Upper lobe of left lung (tissue), 6 donors: ENCODE results near the gene BEST1. TPM values are rescaled to one million over a fixed set of nuclear protein-coding genes. Genes with fewer than 3 reads are reported as not detected.

ENCODE experiments used
- ATAC-seq, 2 donors: fragments of 200-7000 bp; cut with Tn5 transposase; one replicate each; pipeline ENCODE4 v1.9.1; 2022; ENCODE audit warnings: mild to moderate bottlenecking in 2 of 2, moderate library complexity in 2 of 2; ENCODE audit not compliant: low FRiP score in 2 of 2
- DNase-seq, 2 donors: peaks; one replicate each; pipeline ENCODE4 v3.0.0-alpha.2; 2019 to 2020
- H3K27ac ChIP-seq, 4 donors: fragments of 200-600 bp; sonication (generic); one replicate each; pipeline ENCODE4 v1.5.1; 2016 to 2019
- H3K27me3 ChIP-seq, 4 donors: fragments of 200-600 bp; sonication (generic); one replicate each; pipeline ENCODE4 v1.5.1; 2017 to 2019
- H3K36me3 ChIP-seq, 4 donors: fragments of 200-600 bp; sonication (generic); one replicate each; pipeline ENCODE4 v1.5.1; 2016 to 2019
- H3K4me1 ChIP-seq, 4 donors: fragments of 200-600 bp; sonication (generic); one replicate each; pipeline ENCODE4 v1.5.1; 2018 to 2019
- H3K4me3 ChIP-seq, 4 donors: fragments of 200-600 bp; sonication (generic); one replicate each; pipeline ENCODE4 v1.5.1; 2017 to 2019; ENCODE audit warnings: mild to moderate bottlenecking in 2 of 4, moderate library complexity in 1 of 4
- H3K9me3 ChIP-seq, 4 donors: fragments of 200-600 bp; sonication (generic); one replicate each; pipeline ENCODE4 v1.5.1; 2018 to 2019
- CTCF ChIP-seq, 6 experiments: fragments of 450-650 bp in 4 of 6; fragments of 200-600 bp in 2 of 6; sonication (generic) in 2 of 6; IDR thresholded peaks; one replicate each; pipeline ENCODE4 v1.5.1; 2016 to 2019; ENCODE audit warnings: antibody characterized with exemption in 6 of 6
- EP300 ChIP-seq, 4 donors: sonication (generic); formaldehyde crosslinking; IDR thresholded peaks; one replicate each; pipeline ENCODE4 v1.5.1; 2017; ENCODE audit warnings: antibody characterized with exemption in 4 of 4, control low read depth in 2 of 4
- POLR2A ChIP-seq, 4 donors: fragments of 450-650 bp; IDR thresholded peaks; one replicate each; pipeline ENCODE4 v1.5.1; 2016 to 2017; ENCODE audit warnings: antibody characterized with exemption in 4 of 4, mild to moderate bottlenecking in 2 of 4
- POLR2AphosphoS5 ChIP-seq, 2 donors: sonication (generic); formaldehyde crosslinking; IDR thresholded peaks; one replicate each; pipeline ENCODE4 v1.5.1; 2017; ENCODE audit warnings: antibody characterized with exemption in 2 of 2
- WGBS, 2 donors: methylation state at CpG; one replicate each; pipeline ENCODE4 v1.1.5; 2017 to 2018; 5-methylcytosine and 5-hydroxymethylcytosine counted together
- total RNA-seq, 6 donors: library from RNA; depleted of rRNA in 4 of 6; stranded (reverse); fragments of >200 nt in 4 of 6; gene quantifications; one replicate each; pipeline versions ENCODE4 v1.1.0 to v1.2.1, GENCODE V29; 2016 to 2021
- donor health status: DM: no; HTN: no; CAD: no; lungs with moderate emphysema.
- donor health status: DM: no; HTN: yes; CAD: no; lungs with severe emphysema.

Gene BEST1
- total RNA-seq: 10 to 100 TPM in 3 of 6 donors, 1 to 10 TPM in 3; 6.5 to 18.9 (median 10.4) TPM

- H3K4me1 ChIP-seq: peaks cover 12 to 15% (median 13%) of the 10 kb centered on the region in 4 donors
- H3K4me3 ChIP-seq: no peak within 1 kb of the TSS
- H3K27me3 ChIP-seq: peaks cover 0 to under 1% (median 0%) of the 10 kb centered on the region in 4 donors
- H3K27ac ChIP-seq: peak within 1 kb of the TSS in 1 of 4 donors; percentile 42
- no peak for TF ChIP-seq POLR2A (IDR thresholded peaks at IDR 0.05)
- TF ChIP-seq POLR2AphosphoS5 (IDR thresholded peaks at IDR 0.05): no peak
- TF ChIP-seq EP300 (IDR thresholded peaks at IDR 0.05): no peak
- TF ChIP-seq CTCF (IDR thresholded peaks at IDR 0.05): no peak
- DNase-seq (no peak), ATAC-seq (no peak)
- H3K36me3 ChIP-seq: no peaks in the 10 kb centered on the region
- WGBS, 2 donors: 86% methylated on average over 6 of the region's 8 CpGs; no CpG with 5 or more reads in 1 of the 2 donors
- H3K9me3 ChIP-seq: no peaks in the 10 kb centered on the region
Measured at GRCh38 chr11:61950035-61950547, at the start of gene BEST1. BEST1 (plus strand) TSS chr11:61950351; CDS start chr11:61951807, 1,456 bp downstream.

- ATAC-seq: no peak
- no peak for TF ChIP-seq POLR2AphosphoS5 (IDR thresholded peaks at IDR 0.05)
- no peak for TF ChIP-seq POLR2A (IDR thresholded peaks at IDR 0.05)
- TF ChIP-seq CTCF (IDR thresholded peaks at IDR 0.05): no peak
- TF ChIP-seq EP300 (IDR thresholded peaks at IDR 0.05): no peak
- Histone ChIP-seq H3K9me3 (no peaks in the 10 kb centered on the region), H3K36me3 (peaks cover 0 to 12% (median 2%) of the 10 kb centered on the region in 4 donors), H3K4me1 (peaks cover 0 to 4% (median 0%) of the 10 kb centered on the region in 4 donors), H3K27ac (no peak overlapping the region), H3K27me3 (no peaks in the 10 kb centered on the region), H3K4me3 (no peak overlapping the region)
- no peak for DNase-seq
- WGBS, 2 donors: 84 to 93% methylated on average over 7 to 8 of the region's 10 CpGs
Measured at GRCh38 chr11:61901397-61901796, 48.8 kb upstream of the BEST1 start.

- DNase-seq: no peak
- Histone ChIP-seq H3K9me3 (no peaks in the 10 kb centered on the region), H3K4me3 (no peak overlapping the region), H3K4me1 (peaks cover 0 to 4% (median 0%) of the 10 kb centered on the region in 4 donors), H3K27ac (no peak overlapping the region), H3K27me3 (no peaks in the 10 kb centered on the region), H3K36me3 (peaks cover 0 to 20% (median 3%) of the 10 kb centered on the region in 4 donors)
- TF ChIP-seq POLR2AphosphoS5 (IDR thresholded peaks at IDR 0.05) (no peak), POLR2A (IDR thresholded peaks at IDR 0.05) (no peak), EP300 (IDR thresholded peaks at IDR 0.05) (no peak), CTCF (IDR thresholded peaks at IDR 0.05) (no peak)
- 94 to 95% methylated on average over 11 of the region's 11 CpGs for WGBS, 2 donors
- no peak for ATAC-seq
Measured at GRCh38 chr11:61902313-61902712, 47.8 kb upstream of the BEST1 start.

GRCh38 chr11:61903845-61904244 lies 46.3 kb upstream of the BEST1 start:
- ATAC-seq (no peak), DNase-seq (no peak)
- Histone ChIP-seq H3K9me3 (no peaks in the 10 kb centered on the region), H3K36me3 (peaks cover 0 to 20% (median 3%) of the 10 kb centered on the region in 4 donors), H3K4me1 (peaks cover 0 to 4% (median 0%) of the 10 kb centered on the region in 4 donors), H3K27me3 (no peaks in the 10 kb centered on the region), H3K27ac (no peak overlapping the region), H3K4me3 (no peak overlapping the region)
- 89 to 96% methylated on average over 3 of the region's 3 CpGs for WGBS, 2 donors
- no peak for TF ChIP-seq POLR2A (IDR thresholded peaks at IDR 0.05)
- no peak for TF ChIP-seq CTCF (IDR thresholded peaks at IDR 0.05)
- no peak for TF ChIP-seq EP300 (IDR thresholded peaks at IDR 0.05)
- TF ChIP-seq POLR2AphosphoS5 (IDR thresholded peaks at IDR 0.05): no peak
